ENCODE data around the gene ABI3BP.

- no peak for TF ChIP-seq CTCF (IDR thresholded peaks at IDR 0.05)
- TF ChIP-seq POLR2AphosphoS5 (IDR thresholded peaks at IDR 0.05; ENCODE audit: insufficient read depth in 1 of 2, low read depth in 1 of 2) = peak in 1 of 2 donors; percentile 75
Observed at GRCh38 chr3:100993309-100993708, at the start of gene ABI3BP.

All from vagina (tissue), 2 donors.